Posterior vena cava (tissue), 2 donors: ENCODE results near the gene DUSP16. TPM values are rescaled to one million over a fixed set of nuclear protein-coding genes. Genes with fewer than 3 reads are reported as not detected.

Source experiments
- DNase-seq: peaks from one replicate; pipeline ENCODE4 v3.0.0-alpha.2; 2020; ENCODE audit warnings: low spot score
- intact Hi-C, 2 donors: fragments of 100-400 bp; cut with DNase I; formaldehyde crosslinking; loops; one replicate each; pipeline versions ENCODE4 v1.14.1 to v1.14.2; 2022 to 2023
- total RNA-seq, 2 donors: library from RNA; stranded (reverse); fragmentation: NEBNext Ultra II Directional; extraction: Animal tissue kit (Norgen Biotek cat#: 25700); gene quantifications; one replicate each; pipeline ENCODE4 v1.2.1, GENCODE V29; 2021
- donor health status: DM: yes; HTN: yes; CAD: no.
- donor health status: DM: yes; HTN: yes; CAD: no.

DUSP16 gene
- total RNA-seq, 2 donors from 2014 or later: 14.8 to 19.5 TPM

DNA sequence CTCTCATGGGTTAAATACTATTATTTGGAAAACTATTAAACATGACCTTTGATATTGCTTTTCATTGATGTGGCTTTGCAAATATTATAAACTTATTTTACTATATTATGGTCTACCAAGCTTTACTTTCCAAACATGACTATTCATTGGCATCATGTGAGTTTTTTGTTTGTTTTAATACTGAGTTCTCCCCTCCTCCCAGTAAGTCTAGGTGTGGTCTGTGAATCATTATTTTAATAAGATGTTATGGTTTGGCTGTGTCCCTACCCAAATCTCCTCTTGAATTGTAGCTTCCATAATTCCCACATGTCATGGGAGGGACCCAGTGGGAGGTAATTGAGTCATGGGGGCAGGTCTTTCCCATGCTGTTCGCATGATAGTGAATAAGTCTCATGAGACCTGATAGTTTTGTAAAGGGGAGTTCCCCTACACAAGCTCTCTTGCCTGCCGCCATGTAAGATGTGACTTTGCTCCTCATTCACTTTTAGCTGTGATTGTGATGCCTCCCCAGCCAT is 125.8 kb downstream of the DUSP16 start:
- intact Hi-C loops: no loop called here
- DNase-seq: no peak

- DNase-seq: no peak
- intact Hi-C loops: no loop called here
These were observed 129.4 kb downstream of the DUSP16 start for GRCh38 chr12:12433203-12433731.

- intact Hi-C loops: no loop called here
- no peak for DNase-seq
These were observed 130.3 kb downstream of the DUSP16 start for GRCh38 chr12:12432364-12432763.

DNA sequence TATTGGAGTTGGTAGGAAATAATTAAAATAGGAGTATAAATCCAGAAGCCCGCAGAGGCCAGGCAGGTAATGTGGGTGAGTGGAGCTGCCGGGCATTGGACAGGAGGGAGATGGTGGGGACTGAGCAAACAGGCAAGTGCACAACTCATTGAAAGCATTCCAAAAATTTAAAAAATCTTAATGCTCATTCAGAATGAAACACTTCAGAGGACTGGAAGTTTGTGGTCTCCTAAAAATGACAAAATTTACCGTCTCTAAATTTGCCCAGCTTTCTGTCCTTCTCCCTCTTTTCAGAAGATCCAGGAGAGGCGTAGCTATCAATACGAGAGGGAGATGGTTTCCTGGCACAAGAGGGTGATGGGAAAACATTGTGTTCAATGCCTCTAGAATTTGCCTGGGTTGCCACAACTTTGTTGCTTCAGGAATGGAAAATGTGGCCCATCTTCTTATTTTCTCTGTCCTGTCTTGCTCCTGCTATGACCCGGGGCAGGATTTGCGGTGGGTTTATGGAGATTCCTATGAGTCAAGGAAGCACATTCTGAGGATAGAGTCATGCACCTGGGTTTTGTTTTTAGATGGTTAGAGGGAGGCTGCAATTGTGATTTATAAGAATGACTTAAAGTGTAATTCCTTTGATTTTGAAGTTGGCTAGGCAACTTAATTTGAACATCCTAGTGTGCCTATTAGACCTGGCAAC is 133.6 kb downstream of the DUSP16 start:
- intact Hi-C loops: no loop called here
- DNase-seq: no peak

- DNase-seq: no peak
- intact Hi-C loops: no loop called here
These were observed 134.6 kb downstream of the DUSP16 start for GRCh38 chr12:12428047-12428446.

GRCh38 chr12:12427568-12427967 is 135.1 kb downstream of the DUSP16 start:
- intact Hi-C loops: no loop called here
- no peak for DNase-seq

- intact Hi-C loops: no loop called here
- DNase-seq: no peak
These were observed 137.0 kb downstream of the DUSP16 start for GRCh38 chr12:12425616-12426015.

- no peak for DNase-seq
- intact Hi-C loops: no loop called here
These were observed 137.7 kb downstream of the DUSP16 start for GRCh38 chr12:12425001-12425400.

Other genes starting within 250 kb of the DUSP16 start
- 10 to 100 TPM; 20.3 to 23.2 TPM for gene MANSC1, start 212.6 kb downstream of the DUSP16 start, total RNA-seq
- 10 to 100 TPM; 11.6 to 17.9 TPM for gene BORCS5, start 205.8 kb downstream of the DUSP16 start, total RNA-seq
- 10 to 100 TPM; 30.3 to 30.6 TPM for gene CREBL2, start 49.0 kb upstream of the DUSP16 start, total RNA-seq
- not detected for gene GPR19, start 133.3 kb upstream of the DUSP16 start, total RNA-seq
- 10 to 100 TPM; 27.5 to 33.1 TPM for gene CDKN1B, start 154.5 kb upstream of the DUSP16 start, total RNA-seq
- gene APOLD1, start 222.8 kb upstream of the DUSP16 start, total RNA-seq: 10 to 100 TPM; 22.4 to 45.1 TPM